HEK293T (cell line): ENCODE data around the gene SPC25.

ENCODE experiments used
- ARNT ChIP-seq: fragments of 450-650 bp; IDR thresholded peaks from 2 replicates; pipeline ENCODE4 v1.6.1; 2017; ENCODE audit warnings: mild to moderate bottlenecking
- L3MBTL2 ChIP-seq: fragments of 450-650 bp; conservative IDR thresholded peaks from 2 replicates; pipeline ENCODE4 v1.6.1; 2016; ENCODE audit warnings: mild to moderate bottlenecking

DNA sequence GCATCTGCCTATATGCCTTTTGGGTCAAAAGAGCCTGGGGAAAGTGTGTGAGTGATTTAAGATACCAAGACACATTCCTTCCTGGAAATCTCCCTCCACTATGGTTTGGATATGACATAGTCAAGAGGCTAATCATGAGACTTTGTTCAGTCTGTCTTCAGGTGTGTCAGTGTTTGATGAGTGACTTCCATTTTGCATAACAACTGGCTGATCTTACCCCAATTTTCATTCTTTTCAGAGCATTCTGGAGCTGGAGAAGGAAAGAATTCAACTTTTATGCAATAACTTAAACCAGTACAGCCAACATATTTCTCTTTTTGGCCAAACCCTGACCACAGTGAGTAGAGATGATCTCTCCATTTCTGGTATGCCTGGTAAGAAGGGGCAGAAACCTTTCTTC is 39.4 kb downstream of the SPC25 start:
- TF ChIP-seq L3MBTL2: no peak
- no peak for TF ChIP-seq ARNT
